ENCODE measurements around the gene PSEN1. TPM values are rescaled to one million over a fixed set of nuclear protein-coding genes. Genes with fewer than 3 reads are reported as not detected.

PSEN1 gene
- total and polyA plus RNA-seq, 2 experiments from 2014 or later = 14.6 to 35.7 TPM

DNA sequence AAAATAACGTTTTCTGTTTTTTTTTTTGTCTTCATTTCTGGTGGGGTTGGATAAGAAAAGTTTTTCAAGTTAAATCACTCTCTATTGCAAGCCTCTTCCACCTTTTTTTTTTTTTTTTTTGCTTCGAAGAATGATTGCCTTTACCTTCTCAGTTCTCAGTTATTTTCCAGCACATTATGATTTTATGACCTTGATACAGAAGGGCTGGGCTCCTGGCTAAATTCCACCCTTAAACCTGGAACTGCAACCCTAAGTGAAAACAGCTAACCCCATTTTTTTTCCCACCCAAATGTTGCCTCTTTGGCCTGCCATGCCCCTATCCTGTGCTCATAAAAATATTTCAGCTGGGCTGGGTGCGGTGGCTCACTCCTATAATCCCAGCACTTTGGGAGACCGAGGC lies 31.4 kb downstream of the PSEN1 start:
- Histone ChIP-seq H3K4me1 (ENCODE audit: insufficient read depth) (peaks cover 15% of the 10 kb centered on the region), H3K79me2 (replicated peaks; ENCODE audit: insufficient read depth) (no peaks in the 10 kb centered on the region), H4K20me1 (replicated peaks; ENCODE audit: insufficient read depth) (peaks cover 7% of the 10 kb centered on the region), H3K27ac (ENCODE audit: low read depth) (no peak overlapping the region), H2AFZ (no peak overlapping the region), H3K9me2 (ENCODE audit: insufficient read depth) (no peaks in the 10 kb centered on the region), H3K36me3 (ENCODE audit: insufficient read depth) (no peaks in the 10 kb centered on the region; the same call in 1 of the 2 replicates), H3F3A (replicated peaks; ENCODE audit: low read depth) (peaks cover 15% of the 10 kb centered on the region), H3K27me3 (ENCODE audit: insufficient read depth) (no peaks in the 10 kb centered on the region), H3K4me2 (no peak overlapping the region), H3K4me3 (no peak overlapping the region)
- H3K4me3 Mint-ChIP-seq = no peak overlapping the region
- DNase-seq (ENCODE audit: low spot score) (no peak), ATAC-seq (no peak)
- peaks cover 28% of the 10 kb centered on the region for H3K36me3 Mint-ChIP-seq (ENCODE audit: low read depth)
- H3K27ac Mint-ChIP-seq = no peak overlapping the region
- no peaks in the 10 kb centered on the region for H3K9me3 Mint-ChIP-seq
- H3K27me3 Mint-ChIP-seq (ENCODE audit: insufficient read depth, low read depth, poor library complexity) = peaks cover 3% of the 10 kb centered on the region
- H3K4me1 Mint-ChIP-seq = peaks cover 20% of the 10 kb centered on the region
- TF ChIP-seq CREB1 (CRISPR knock-in tag; IDR thresholded peaks at IDR 0.05; ENCODE audit: low read depth) (no peak), ZNF114 (CRISPR knock-in tag; IDR thresholded peaks at IDR 0.05) (no peak), NANOG (IDR thresholded peaks at IDR 0.05; ENCODE audit: borderline replicate concordance) (no peak), ZNF331 (CRISPR knock-in tag; IDR thresholded peaks at IDR 0.05; ENCODE audit: low read depth) (no peak), JUNB (IDR thresholded peaks at IDR 0.05; ENCODE audit: unreplicated experiment) (no peak), POLR2AphosphoS5 (IDR thresholded peaks at IDR 0.05; ENCODE audit: low read depth) (no peak), EZH2 (IDR thresholded peaks at IDR 0.05; ENCODE audit: low read depth, unreplicated experiment) (no peak), STAT1 (IDR thresholded peaks at IDR 0.05; ENCODE audit: unreplicated experiment) (no peak)
- TF ChIP-seq, protein P1, sequence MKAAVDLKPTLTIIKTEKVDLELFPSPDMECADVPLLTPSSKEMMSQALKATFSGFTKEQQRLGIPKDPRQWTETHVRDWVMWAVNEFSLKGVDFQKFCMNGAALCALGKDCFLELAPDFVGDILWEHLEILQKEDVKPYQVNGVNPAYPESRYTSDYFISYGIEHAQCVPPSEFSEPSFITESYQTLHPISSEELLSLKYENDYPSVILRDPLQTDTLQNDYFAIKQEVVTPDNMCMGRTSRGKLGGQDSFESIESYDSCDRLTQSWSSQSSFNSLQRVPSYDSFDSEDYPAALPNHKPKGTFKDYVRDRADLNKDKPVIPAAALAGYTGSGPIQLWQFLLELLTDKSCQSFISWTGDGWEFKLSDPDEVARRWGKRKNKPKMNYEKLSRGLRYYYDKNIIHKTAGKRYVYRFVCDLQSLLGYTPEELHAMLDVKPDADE (IDR thresholded peaks at IDR 0.05) = no peak
- TF ChIP-seq, protein P2, sequence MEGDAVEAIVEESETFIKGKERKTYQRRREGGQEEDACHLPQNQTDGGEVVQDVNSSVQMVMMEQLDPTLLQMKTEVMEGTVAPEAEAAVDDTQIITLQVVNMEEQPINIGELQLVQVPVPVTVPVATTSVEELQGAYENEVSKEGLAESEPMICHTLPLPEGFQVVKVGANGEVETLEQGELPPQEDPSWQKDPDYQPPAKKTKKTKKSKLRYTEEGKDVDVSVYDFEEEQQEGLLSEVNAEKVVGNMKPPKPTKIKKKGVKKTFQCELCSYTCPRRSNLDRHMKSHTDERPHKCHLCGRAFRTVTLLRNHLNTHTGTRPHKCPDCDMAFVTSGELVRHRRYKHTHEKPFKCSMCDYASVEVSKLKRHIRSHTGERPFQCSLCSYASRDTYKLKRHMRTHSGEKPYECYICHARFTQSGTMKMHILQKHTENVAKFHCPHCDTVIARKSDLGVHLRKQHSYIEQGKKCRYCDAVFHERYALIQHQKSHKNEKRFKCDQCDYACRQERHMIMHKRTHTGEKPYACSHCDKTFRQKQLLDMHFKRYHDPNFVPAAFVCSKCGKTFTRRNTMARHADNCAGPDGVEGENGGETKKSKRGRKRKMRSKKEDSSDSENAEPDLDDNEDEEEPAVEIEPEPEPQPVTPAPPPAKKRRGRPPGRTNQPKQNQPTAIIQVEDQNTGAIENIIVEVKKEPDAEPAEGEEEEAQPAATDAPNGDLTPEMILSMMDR (conservative IDR thresholded peaks at IDR 0.05; ENCODE audit: low read depth in 2 of 2) = no peak
- TF ChIP-seq, protein P3, sequence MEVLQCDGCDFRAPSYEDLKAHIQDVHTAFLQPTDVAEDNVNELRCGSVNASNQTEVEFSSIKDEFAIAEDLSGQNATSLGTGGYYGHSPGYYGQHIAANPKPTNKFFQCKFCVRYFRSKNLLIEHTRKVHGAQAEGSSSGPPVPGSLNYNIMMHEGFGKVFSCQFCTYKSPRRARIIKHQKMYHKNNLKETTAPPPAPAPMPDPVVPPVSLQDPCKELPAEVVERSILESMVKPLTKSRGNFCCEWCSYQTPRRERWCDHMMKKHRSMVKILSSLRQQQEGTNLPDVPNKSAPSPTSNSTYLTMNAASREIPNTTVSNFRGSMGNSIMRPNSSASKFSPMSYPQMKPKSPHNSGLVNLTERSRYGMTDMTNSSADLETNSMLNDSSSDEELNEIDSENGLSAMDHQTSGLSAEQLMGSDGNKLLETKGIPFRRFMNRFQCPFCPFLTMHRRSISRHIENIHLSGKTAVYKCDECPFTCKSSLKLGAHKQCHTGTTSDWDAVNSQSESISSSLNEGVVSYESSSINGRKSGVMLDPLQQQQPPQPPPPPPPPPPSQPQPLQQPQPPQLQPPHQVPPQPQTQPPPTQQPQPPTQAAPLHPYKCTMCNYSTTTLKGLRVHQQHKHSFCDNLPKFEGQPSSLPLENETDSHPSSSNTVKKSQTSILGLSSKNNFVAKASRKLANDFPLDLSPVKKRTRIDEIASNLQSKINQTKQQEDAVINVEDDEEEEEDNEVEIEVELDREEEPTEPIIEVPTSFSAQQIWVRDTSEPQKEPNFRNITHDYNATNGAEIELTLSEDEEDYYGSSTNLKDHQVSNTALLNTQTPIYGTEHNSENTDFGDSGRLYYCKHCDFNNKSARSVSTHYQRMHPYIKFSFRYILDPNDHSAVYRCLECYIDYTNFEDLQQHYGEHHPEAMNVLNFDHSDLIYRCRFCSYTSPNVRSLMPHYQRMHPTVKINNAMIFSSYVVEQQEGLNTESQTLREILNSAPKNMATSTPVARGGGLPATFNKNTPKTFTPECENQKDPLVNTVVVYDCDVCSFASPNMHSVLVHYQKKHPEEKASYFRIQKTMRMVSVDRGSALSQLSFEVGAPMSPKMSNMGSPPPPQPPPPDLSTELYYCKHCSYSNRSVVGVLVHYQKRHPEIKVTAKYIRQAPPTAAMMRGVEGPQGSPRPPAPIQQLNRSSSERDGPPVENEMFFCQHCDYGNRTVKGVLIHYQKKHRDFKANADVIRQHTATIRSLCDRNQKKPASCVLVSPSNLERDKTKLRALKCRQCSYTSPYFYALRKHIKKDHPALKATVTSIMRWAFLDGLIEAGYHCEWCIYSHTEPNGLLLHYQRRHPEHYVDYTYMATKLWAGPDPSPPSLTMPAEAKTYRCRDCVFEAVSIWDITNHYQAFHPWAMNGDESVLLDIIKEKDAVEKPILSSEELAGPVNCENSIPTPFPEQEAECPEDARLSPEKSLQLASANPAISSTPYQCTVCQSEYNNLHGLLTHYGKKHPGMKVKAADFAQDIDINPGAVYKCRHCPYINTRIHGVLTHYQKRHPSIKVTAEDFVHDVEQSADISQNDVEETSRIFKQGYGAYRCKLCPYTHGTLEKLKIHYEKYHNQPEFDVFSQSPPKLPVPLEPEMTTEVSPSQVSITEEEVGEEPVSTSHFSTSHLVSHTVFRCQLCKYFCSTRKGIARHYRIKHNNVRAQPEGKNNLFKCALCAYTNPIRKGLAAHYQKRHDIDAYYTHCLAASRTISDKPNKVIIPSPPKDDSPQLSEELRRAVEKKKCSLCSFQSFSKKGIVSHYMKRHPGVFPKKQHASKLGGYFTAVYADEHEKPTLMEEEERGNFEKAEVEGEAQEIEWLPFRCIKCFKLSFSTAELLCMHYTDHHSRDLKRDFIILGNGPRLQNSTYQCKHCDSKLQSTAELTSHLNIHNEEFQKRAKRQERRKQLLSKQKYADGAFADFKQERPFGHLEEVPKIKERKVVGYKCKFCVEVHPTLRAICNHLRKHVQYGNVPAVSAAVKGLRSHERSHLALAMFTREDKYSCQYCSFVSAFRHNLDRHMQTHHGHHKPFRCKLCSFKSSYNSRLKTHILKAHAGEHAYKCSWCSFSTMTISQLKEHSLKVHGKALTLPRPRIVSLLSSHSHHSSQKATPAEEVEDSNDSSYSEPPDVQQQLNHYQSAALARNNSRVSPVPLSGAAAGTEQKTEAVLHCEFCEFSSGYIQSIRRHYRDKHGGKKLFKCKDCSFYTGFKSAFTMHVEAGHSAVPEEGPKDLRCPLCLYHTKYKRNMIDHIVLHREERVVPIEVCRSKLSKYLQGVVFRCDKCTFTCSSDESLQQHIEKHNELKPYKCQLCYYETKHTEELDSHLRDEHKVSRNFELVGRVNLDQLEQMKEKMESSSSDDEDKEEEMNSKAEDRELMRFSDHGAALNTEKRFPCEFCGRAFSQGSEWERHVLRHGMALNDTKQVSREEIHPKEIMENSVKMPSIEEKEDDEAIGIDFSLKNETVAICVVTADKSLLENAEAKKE (CRISPR knock-in tag; IDR thresholded peaks at IDR 0.05) = no peak
- TF ChIP-seq, protein P4, sequence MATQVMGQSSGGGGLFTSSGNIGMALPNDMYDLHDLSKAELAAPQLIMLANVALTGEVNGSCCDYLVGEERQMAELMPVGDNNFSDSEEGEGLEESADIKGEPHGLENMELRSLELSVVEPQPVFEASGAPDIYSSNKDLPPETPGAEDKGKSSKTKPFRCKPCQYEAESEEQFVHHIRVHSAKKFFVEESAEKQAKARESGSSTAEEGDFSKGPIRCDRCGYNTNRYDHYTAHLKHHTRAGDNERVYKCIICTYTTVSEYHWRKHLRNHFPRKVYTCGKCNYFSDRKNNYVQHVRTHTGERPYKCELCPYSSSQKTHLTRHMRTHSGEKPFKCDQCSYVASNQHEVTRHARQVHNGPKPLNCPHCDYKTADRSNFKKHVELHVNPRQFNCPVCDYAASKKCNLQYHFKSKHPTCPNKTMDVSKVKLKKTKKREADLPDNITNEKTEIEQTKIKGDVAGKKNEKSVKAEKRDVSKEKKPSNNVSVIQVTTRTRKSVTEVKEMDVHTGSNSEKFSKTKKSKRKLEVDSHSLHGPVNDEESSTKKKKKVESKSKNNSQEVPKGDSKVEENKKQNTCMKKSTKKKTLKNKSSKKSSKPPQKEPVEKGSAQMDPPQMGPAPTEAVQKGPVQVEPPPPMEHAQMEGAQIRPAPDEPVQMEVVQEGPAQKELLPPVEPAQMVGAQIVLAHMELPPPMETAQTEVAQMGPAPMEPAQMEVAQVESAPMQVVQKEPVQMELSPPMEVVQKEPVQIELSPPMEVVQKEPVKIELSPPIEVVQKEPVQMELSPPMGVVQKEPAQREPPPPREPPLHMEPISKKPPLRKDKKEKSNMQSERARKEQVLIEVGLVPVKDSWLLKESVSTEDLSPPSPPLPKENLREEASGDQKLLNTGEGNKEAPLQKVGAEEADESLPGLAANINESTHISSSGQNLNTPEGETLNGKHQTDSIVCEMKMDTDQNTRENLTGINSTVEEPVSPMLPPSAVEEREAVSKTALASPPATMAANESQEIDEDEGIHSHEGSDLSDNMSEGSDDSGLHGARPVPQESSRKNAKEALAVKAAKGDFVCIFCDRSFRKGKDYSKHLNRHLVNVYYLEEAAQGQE (IDR thresholded peaks at IDR 0.05; ENCODE audit: unreplicated experiment) = no peak
